ENCODE results near the gene NUAK1.

DNA sequence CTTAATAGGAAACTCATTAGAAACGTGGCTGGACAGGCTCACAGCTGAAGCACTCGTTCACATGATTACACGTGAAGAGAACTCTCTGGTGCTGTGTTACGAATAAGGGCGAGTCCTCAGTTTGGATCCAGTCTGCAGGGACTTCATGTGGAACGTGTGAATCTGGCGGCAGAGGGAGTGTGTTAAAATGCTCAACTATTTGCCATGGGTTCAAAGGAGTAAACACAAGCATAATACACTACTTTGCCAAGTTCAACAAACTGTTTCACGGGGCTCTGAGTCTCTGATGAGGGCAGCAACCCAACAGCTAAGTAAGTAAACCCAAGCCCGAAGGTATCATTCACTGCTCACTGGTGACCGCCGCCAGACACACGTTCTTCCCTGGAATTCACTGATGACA, 42.4 kb downstream of the NUAK1 start:
- TF ChIP-seq CTCF (conservative IDR thresholded peaks at IDR 0.05; ENCODE audit: low read depth in 2 of 2) (no peak), EZH2phosphoT487 (IDR thresholded peaks at IDR 0.05; ENCODE audit: unreplicated experiment) (no peak), EZH2 (IDR thresholded peaks at IDR 0.05; ENCODE audit: low read depth, unreplicated experiment) (no peak), POLR2AphosphoS5 (IDR thresholded peaks at IDR 0.05; ENCODE audit: low read depth) (no peak)
- TF ChIP-seq, protein P1, sequence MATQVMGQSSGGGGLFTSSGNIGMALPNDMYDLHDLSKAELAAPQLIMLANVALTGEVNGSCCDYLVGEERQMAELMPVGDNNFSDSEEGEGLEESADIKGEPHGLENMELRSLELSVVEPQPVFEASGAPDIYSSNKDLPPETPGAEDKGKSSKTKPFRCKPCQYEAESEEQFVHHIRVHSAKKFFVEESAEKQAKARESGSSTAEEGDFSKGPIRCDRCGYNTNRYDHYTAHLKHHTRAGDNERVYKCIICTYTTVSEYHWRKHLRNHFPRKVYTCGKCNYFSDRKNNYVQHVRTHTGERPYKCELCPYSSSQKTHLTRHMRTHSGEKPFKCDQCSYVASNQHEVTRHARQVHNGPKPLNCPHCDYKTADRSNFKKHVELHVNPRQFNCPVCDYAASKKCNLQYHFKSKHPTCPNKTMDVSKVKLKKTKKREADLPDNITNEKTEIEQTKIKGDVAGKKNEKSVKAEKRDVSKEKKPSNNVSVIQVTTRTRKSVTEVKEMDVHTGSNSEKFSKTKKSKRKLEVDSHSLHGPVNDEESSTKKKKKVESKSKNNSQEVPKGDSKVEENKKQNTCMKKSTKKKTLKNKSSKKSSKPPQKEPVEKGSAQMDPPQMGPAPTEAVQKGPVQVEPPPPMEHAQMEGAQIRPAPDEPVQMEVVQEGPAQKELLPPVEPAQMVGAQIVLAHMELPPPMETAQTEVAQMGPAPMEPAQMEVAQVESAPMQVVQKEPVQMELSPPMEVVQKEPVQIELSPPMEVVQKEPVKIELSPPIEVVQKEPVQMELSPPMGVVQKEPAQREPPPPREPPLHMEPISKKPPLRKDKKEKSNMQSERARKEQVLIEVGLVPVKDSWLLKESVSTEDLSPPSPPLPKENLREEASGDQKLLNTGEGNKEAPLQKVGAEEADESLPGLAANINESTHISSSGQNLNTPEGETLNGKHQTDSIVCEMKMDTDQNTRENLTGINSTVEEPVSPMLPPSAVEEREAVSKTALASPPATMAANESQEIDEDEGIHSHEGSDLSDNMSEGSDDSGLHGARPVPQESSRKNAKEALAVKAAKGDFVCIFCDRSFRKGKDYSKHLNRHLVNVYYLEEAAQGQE (IDR thresholded peaks at IDR 0.05; ENCODE audit: unreplicated experiment), result no peak

All from GM23338 (cell line).